SK-N-SH treated with all-trans-retinoic acid at 6 μM for 48 hours (cell line): ENCODE results near the gene GATA5.

Experiments used
- BACH2 ChIP-seq: fragments of 250-450 bp; sonication (Bioruptor Pico); IDR thresholded peaks from 2 replicates; pipeline ENCODE4 v1.9.0; 2021; ENCODE audit warnings: mild to moderate bottlenecking, borderline replicate concordance
- CREB5 ChIP-seq: fragments of 250-450 bp; sonication (Bioruptor Pico); IDR thresholded peaks from 2 replicates; pipeline ENCODE4 v1.5.1; 2020; ENCODE audit warnings: low read depth, mild to moderate bottlenecking, moderate library complexity
- CSDC2 ChIP-seq: fragments of 250-450 bp; sonication (Bioruptor Pico); IDR thresholded peaks from 2 replicates; pipeline ENCODE4 v1.5.0; 2020; ENCODE audit warnings: mild to moderate bottlenecking, moderate library complexity
- ISL1 ChIP-seq: fragments of 250-450 bp; sonication (Bioruptor Pico); IDR thresholded peaks from 2 replicates; pipeline ENCODE4 v2.1.2; 2022; ENCODE audit warnings: mild to moderate bottlenecking, moderate library complexity
- ZNF70 ChIP-seq: fragments of 450-650 bp; formaldehyde crosslinking; IDR thresholded peaks from 2 replicates; pipeline ENCODE4 v1.5.0; 2020; ENCODE audit warnings: mild to moderate bottlenecking, moderate library complexity

GRCh38 chr20:62476056-62476838 is 452 bp upstream of the GATA5 start:
- no peak for TF ChIP-seq CSDC2 (CRISPR knock-in tag)
- no peak for TF ChIP-seq ISL1 (CRISPR knock-in tag)
- TF ChIP-seq ZNF70, result no peak
- no peak for TF ChIP-seq BACH2 (CRISPR knock-in tag)
- no peak for TF ChIP-seq CREB5 (CRISPR knock-in tag)
